Keratinocyte (primary cell): ENCODE results near the gene SPTBN4.

ENCODE experiments used
- EZH2 ChIP-seq: IDR thresholded peaks from one replicate; pipeline ENCODE4 v1.6.1; 2012; ENCODE audit warnings: inconsistent platforms, mild to moderate bottlenecking, low read length, moderate library complexity
- TF ChIP-seq, protein P1 (sequence below), 3 experiments: IDR thresholded peaks in 1 of 3; conservative IDR thresholded peaks in 1 of 3; optimal IDR thresholded peaks in 1 of 3; 2 replicates in 2 of 3; 3 replicates in 1 of 3; pipeline versions ENCODE3 to v1.5.1; 2011; ENCODE audit warnings: low read length in 3 of 3, mild to moderate bottlenecking in 3 of 3, moderate library complexity in 2 of 3, control low read depth in 1 of 3, inconsistent platforms in 1 of 3; ENCODE audit not compliant: insufficient read depth in 2 of 3; ENCODE audit errors: extremely low read depth in 1 of 3

DNA sequence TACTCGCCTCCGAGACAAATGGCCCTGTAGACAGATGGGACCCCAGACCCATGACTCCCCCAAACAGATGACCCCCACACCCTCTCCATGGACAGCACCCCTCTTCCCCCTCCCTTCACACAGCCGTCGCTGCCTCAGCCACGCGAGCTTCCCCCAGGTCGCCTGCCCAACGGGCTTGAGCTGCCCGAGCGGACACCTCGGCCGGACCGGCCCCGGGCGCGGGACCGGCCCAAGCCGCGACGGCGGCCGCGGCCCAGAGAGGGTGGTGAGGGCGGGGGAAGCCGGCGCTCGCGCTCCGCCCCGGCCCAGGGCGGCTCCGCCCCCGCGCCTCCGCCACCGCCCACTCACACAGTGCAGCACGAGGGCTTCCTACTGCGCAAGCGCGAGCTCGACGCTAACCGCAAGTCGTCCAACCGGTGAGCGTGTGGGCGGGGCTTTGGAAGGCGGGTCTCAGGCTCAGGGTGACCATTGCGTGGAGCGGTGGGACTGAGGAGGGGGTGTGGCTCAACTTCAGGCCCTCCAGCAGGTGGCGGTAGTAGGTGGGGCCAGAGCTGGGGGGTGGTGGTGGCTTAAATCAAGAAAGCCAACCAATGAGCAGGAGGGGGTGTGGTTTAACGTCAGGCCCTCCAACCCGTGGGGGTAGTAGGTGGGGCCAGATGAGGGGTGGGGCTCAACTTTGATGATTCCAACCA lies 103.7 kb downstream of the SPTBN4 start:
- TF ChIP-seq, protein P1, sequence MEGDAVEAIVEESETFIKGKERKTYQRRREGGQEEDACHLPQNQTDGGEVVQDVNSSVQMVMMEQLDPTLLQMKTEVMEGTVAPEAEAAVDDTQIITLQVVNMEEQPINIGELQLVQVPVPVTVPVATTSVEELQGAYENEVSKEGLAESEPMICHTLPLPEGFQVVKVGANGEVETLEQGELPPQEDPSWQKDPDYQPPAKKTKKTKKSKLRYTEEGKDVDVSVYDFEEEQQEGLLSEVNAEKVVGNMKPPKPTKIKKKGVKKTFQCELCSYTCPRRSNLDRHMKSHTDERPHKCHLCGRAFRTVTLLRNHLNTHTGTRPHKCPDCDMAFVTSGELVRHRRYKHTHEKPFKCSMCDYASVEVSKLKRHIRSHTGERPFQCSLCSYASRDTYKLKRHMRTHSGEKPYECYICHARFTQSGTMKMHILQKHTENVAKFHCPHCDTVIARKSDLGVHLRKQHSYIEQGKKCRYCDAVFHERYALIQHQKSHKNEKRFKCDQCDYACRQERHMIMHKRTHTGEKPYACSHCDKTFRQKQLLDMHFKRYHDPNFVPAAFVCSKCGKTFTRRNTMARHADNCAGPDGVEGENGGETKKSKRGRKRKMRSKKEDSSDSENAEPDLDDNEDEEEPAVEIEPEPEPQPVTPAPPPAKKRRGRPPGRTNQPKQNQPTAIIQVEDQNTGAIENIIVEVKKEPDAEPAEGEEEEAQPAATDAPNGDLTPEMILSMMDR (optimal IDR thresholded peaks at IDR 0.05 in 1 of 3, IDR thresholded peaks at IDR 0.05 in 1 of 3, conservative IDR thresholded peaks at IDR 0.05 in 1 of 3; ENCODE audit: extremely low read depth in 1 of 3, insufficient read depth in 2 of 3, low read length in 3 of 3), result no peak
- no peak for TF ChIP-seq EZH2
